ENCODE results near the gene SRGAP2C. TPM values are rescaled to one million over a fixed set of nuclear protein-coding genes. Genes with fewer than 3 reads are reported as not detected.
A peak's percentile ranks its signal among the peaks of the same experiment; 100 is the strongest.
"Not testable (repeated sequence)": the region's sequence is repeated elsewhere in the genome, so short reads cannot be mapped to it uniquely, and the experiment has no call there.

The SRGAP2C gene
- total RNA-seq, 1 donor from 2014 or later = 65.3 TPM

GRCh38 chr1:121392130-121392529 lies 207.4 kb downstream of the SRGAP2C start:
- H3K27me3 Mint-ChIP-seq (ENCODE audit: low read depth, unreplicated experiment); H3K79me2 ChIP-seq (ENCODE audit: insufficient read depth, low read length); H2AFZ ChIP-seq (ENCODE audit: low read depth, low read length); H3K27ac Mint-ChIP-seq (ENCODE audit: unreplicated experiment); DNase-seq (ENCODE audit: low read depth); H3K9me3 ChIP-seq (ENCODE audit: insufficient read depth, low read depth, low read length); H3K27ac ChIP-seq (ENCODE audit: low read depth, low read length); FAIRE-seq; H3K27me3 ChIP-seq (ENCODE audit: insufficient read depth, low read length); H3K4me2 ChIP-seq (ENCODE audit: low read length); H3K4me3 ChIP-seq (ENCODE audit: insufficient read depth, low read depth, low read length); H3K36me3 ChIP-seq (ENCODE audit: insufficient read depth, low read length); H3K36me3 Mint-ChIP-seq (ENCODE audit: low read depth, unreplicated experiment); H3K9me3 Mint-ChIP-seq (ENCODE audit: unreplicated experiment); H4K20me1 ChIP-seq (ENCODE audit: insufficient read depth, low read length); H3K4me3 Mint-ChIP-seq (ENCODE audit: unreplicated experiment); H3K9ac ChIP-seq (ENCODE audit: low read length); H3K4me1 ChIP-seq (ENCODE audit: insufficient read depth, low read length); H3K4me1 Mint-ChIP-seq (ENCODE audit: low read depth, unreplicated experiment): not testable (repeated sequence)

GRCh38 chr1:121395718-121396201 lies 211.0 kb downstream of the SRGAP2C start:
- H3K4me3 ChIP-seq (ENCODE audit: insufficient read depth, low read depth, low read length); H3K36me3 ChIP-seq (ENCODE audit: insufficient read depth, low read length); H3K27ac Mint-ChIP-seq (ENCODE audit: unreplicated experiment); H4K20me1 ChIP-seq (ENCODE audit: insufficient read depth, low read length); H3K36me3 Mint-ChIP-seq (ENCODE audit: low read depth, unreplicated experiment); H3K27me3 Mint-ChIP-seq (ENCODE audit: low read depth, unreplicated experiment); H3K9me3 ChIP-seq (ENCODE audit: insufficient read depth, low read depth, low read length); H3K27ac ChIP-seq (ENCODE audit: low read depth, low read length); H2AFZ ChIP-seq (ENCODE audit: low read depth, low read length); FAIRE-seq; H3K79me2 ChIP-seq (ENCODE audit: insufficient read depth, low read length); H3K27me3 ChIP-seq (ENCODE audit: insufficient read depth, low read length); H3K4me1 Mint-ChIP-seq (ENCODE audit: low read depth, unreplicated experiment); H3K9ac ChIP-seq (ENCODE audit: low read length); H3K4me1 ChIP-seq (ENCODE audit: insufficient read depth, low read length); H3K9me3 Mint-ChIP-seq (ENCODE audit: unreplicated experiment): not testable (repeated sequence)
- H3K4me3 Mint-ChIP-seq (ENCODE audit: unreplicated experiment) = peak overlapping the region; percentile 86
- peak overlapping the region; percentile 57 for H3K4me2 ChIP-seq (ENCODE audit: low read length)
- peak; percentile 39 for DNase-seq (ENCODE audit: low read depth)

GRCh38 chr1:121396335-121397081 lies 211.7 kb downstream of the SRGAP2C start:
- not testable (repeated sequence) for H2AFZ ChIP-seq (ENCODE audit: low read depth, low read length); FAIRE-seq; H4K20me1 ChIP-seq (ENCODE audit: insufficient read depth, low read length); H3K4me1 Mint-ChIP-seq (ENCODE audit: low read depth, unreplicated experiment); DNase-seq (ENCODE audit: low read depth); H3K27me3 Mint-ChIP-seq (ENCODE audit: low read depth, unreplicated experiment); H3K9me3 ChIP-seq (ENCODE audit: insufficient read depth, low read depth, low read length); H3K36me3 ChIP-seq (ENCODE audit: insufficient read depth, low read length); H3K4me1 ChIP-seq (ENCODE audit: insufficient read depth, low read length); H3K27ac ChIP-seq (ENCODE audit: low read depth, low read length); H3K79me2 ChIP-seq (ENCODE audit: insufficient read depth, low read length); H3K27me3 ChIP-seq (ENCODE audit: insufficient read depth, low read length)
- Mint-ChIP-seq H3K27ac (ENCODE audit: unreplicated experiment) (peak overlapping the region; percentile 80), H3K9me3 (ENCODE audit: unreplicated experiment) (peaks cover 15% of the 10 kb centered on the region), H3K36me3 (ENCODE audit: low read depth, unreplicated experiment) (peaks cover 15% of the 10 kb centered on the region), H3K4me3 (ENCODE audit: unreplicated experiment) (peak overlapping the region; percentile 84)
- Histone ChIP-seq H3K4me2 (ENCODE audit: low read length) (peak overlapping the region; percentile 73), H3K4me3 (ENCODE audit: insufficient read depth, low read depth, low read length) (peak overlapping the region; percentile 50), H3K9ac (ENCODE audit: low read length) (peak overlapping the region; percentile 60)

GRCh38 chr1:121397101-121397500 lies 212.3 kb downstream of the SRGAP2C start:
- not testable (repeated sequence) for H3K79me2 ChIP-seq (ENCODE audit: insufficient read depth, low read length); H3K9me3 ChIP-seq (ENCODE audit: insufficient read depth, low read depth, low read length); H3K27me3 Mint-ChIP-seq (ENCODE audit: low read depth, unreplicated experiment); H2AFZ ChIP-seq (ENCODE audit: low read depth, low read length); H3K4me3 ChIP-seq (ENCODE audit: insufficient read depth, low read depth, low read length); H3K4me1 ChIP-seq (ENCODE audit: insufficient read depth, low read length); FAIRE-seq; H3K36me3 ChIP-seq (ENCODE audit: insufficient read depth, low read length); H3K27me3 ChIP-seq (ENCODE audit: insufficient read depth, low read length); H3K27ac Mint-ChIP-seq (ENCODE audit: unreplicated experiment); H4K20me1 ChIP-seq (ENCODE audit: insufficient read depth, low read length); H3K4me1 Mint-ChIP-seq (ENCODE audit: low read depth, unreplicated experiment); H3K27ac ChIP-seq (ENCODE audit: low read depth, low read length); DNase-seq (ENCODE audit: low read depth)
- H3K4me3 Mint-ChIP-seq (ENCODE audit: unreplicated experiment) = peak overlapping the region; percentile 84
- peaks cover 15% of the 10 kb centered on the region for H3K9me3 Mint-ChIP-seq (ENCODE audit: unreplicated experiment)
- H3K36me3 Mint-ChIP-seq (ENCODE audit: low read depth, unreplicated experiment) = peaks cover 16% of the 10 kb centered on the region
- peak overlapping the region; percentile 73 for H3K4me2 ChIP-seq (ENCODE audit: low read length)
- H3K9ac ChIP-seq (ENCODE audit: low read length) = peak overlapping the region; percentile 60

- not testable (repeated sequence) for FAIRE-seq
Measured at GRCh38 chr1:121399193-121399592, 214.4 kb downstream of the SRGAP2C start.

GRCh38 chr1:121400108-121400507 lies 215.3 kb downstream of the SRGAP2C start:
- not testable (repeated sequence) for H3K4me3 Mint-ChIP-seq (ENCODE audit: unreplicated experiment); H3K27me3 Mint-ChIP-seq (ENCODE audit: low read depth, unreplicated experiment)

More at GRCh38 chr1:121399193-121399592, 214.4 kb downstream of the SRGAP2C start:
- H3K27ac ChIP-seq (ENCODE audit: low read depth, low read length); H3K4me1 ChIP-seq (ENCODE audit: insufficient read depth, low read length); H3K27ac Mint-ChIP-seq (ENCODE audit: unreplicated experiment); H3K4me3 ChIP-seq (ENCODE audit: insufficient read depth, low read depth, low read length); H3K27me3 ChIP-seq (ENCODE audit: insufficient read depth, low read length); H3K4me2 ChIP-seq (ENCODE audit: low read length); H4K20me1 ChIP-seq (ENCODE audit: insufficient read depth, low read length); H3K4me1 Mint-ChIP-seq (ENCODE audit: low read depth, unreplicated experiment); H3K4me3 Mint-ChIP-seq (ENCODE audit: unreplicated experiment); DNase-seq (ENCODE audit: low read depth); H2AFZ ChIP-seq (ENCODE audit: low read depth, low read length); H3K36me3 ChIP-seq (ENCODE audit: insufficient read depth, low read length); H3K9me3 ChIP-seq (ENCODE audit: insufficient read depth, low read depth, low read length); H3K27me3 Mint-ChIP-seq (ENCODE audit: low read depth, unreplicated experiment); H3K9ac ChIP-seq (ENCODE audit: low read length); H3K79me2 ChIP-seq (ENCODE audit: insufficient read depth, low read length): not testable (repeated sequence)
- peaks cover 15% of the 10 kb centered on the region for H3K9me3 Mint-ChIP-seq (ENCODE audit: unreplicated experiment)
- H3K36me3 Mint-ChIP-seq (ENCODE audit: low read depth, unreplicated experiment) = peaks cover 16% of the 10 kb centered on the region

More at GRCh38 chr1:121400108-121400507, 215.3 kb downstream of the SRGAP2C start:
- not testable (repeated sequence) for H2AFZ ChIP-seq (ENCODE audit: low read depth, low read length); DNase-seq (ENCODE audit: low read depth); H3K36me3 ChIP-seq (ENCODE audit: insufficient read depth, low read length); H3K9ac ChIP-seq (ENCODE audit: low read length); H3K4me3 ChIP-seq (ENCODE audit: insufficient read depth, low read depth, low read length); H3K4me1 Mint-ChIP-seq (ENCODE audit: low read depth, unreplicated experiment); FAIRE-seq; H3K4me2 ChIP-seq (ENCODE audit: low read length); H3K4me1 ChIP-seq (ENCODE audit: insufficient read depth, low read length); H3K27ac ChIP-seq (ENCODE audit: low read depth, low read length); H3K9me3 ChIP-seq (ENCODE audit: insufficient read depth, low read depth, low read length); H4K20me1 ChIP-seq (ENCODE audit: insufficient read depth, low read length); H3K79me2 ChIP-seq (ENCODE audit: insufficient read depth, low read length); H3K27me3 ChIP-seq (ENCODE audit: insufficient read depth, low read length)
- peak overlapping the region; percentile 6 for H3K27ac Mint-ChIP-seq (ENCODE audit: unreplicated experiment)
- H3K9me3 Mint-ChIP-seq (ENCODE audit: unreplicated experiment) = peaks cover 15% of the 10 kb centered on the region
- peaks cover 16% of the 10 kb centered on the region for H3K36me3 Mint-ChIP-seq (ENCODE audit: low read depth, unreplicated experiment)
